Tibial artery (tissue), 4 donors: Measurements from ENCODE around the gene PAX8.
A peak's percentile ranks its signal among the peaks of the same experiment; 100 is the strongest.

Experiments
- DNase-seq, 2 donors: peaks; one replicate each; pipeline ENCODE4 v3.0.0-alpha.2; 2019
- H3K27ac ChIP-seq, 2 donors: fragments of 200-600 bp; sonication (generic) in 1 of 2; 1 replicate in 1 of 2; 2 replicates in 1 of 2; pipeline ENCODE4 v1.5.1; 2018 to 2019; ENCODE audit warnings: mild to moderate bottlenecking in 1 of 2
- H3K27me3 ChIP-seq, 2 donors: fragments of 200-600 bp; sonication (generic) in 1 of 2; one replicate each; pipeline versions ENCODE4 v1.5.1 to v1.6.0; 2016 to 2019
- H3K36me3 ChIP-seq, 3 donors: fragments of 200-600 bp; sonication (generic) in 2 of 3; one replicate each; pipeline ENCODE4 v1.5.1; 2016 to 2019; ENCODE audit warnings: mild to moderate bottlenecking in 2 of 3
- H3K4me1 ChIP-seq, 4 donors: fragments of 200-600 bp; sonication (generic) in 2 of 4; 1 replicate in 3 of 4; 2 replicates in 1 of 4; pipeline ENCODE4 v1.5.1; 2016 to 2019
- H3K4me3 ChIP-seq, 2 donors: fragments of 200-600 bp; sonication (generic) in 1 of 2; 1 replicate in 1 of 2; 2 replicates in 1 of 2; pipeline ENCODE4 v1.5.1; 2018 to 2019; ENCODE audit warnings: mild to moderate bottlenecking in 2 of 2
- H3K9me3 ChIP-seq, 3 donors: fragments of 200-600 bp; sonication (generic) in 1 of 3; one replicate each; pipeline ENCODE4 v1.5.1; 2016 to 2019
- intact Hi-C: fragments of 100-400 bp; cut with DNase I; formaldehyde crosslinking; loops from one replicate; pipeline ENCODE4 v1.15.0; 2023; ENCODE audit warnings: low total_unique reads
- TF ChIP-seq, protein P1 (sequence below), 2 experiments: fragments of 200-600 bp in 1 of 2; fragments of 450-650 bp in 1 of 2; IDR thresholded peaks; one replicate each; pipeline ENCODE4 v1.5.1; 2017 to 2019; ENCODE audit warnings: antibody characterized with exemption in 2 of 2, mild to moderate bottlenecking in 1 of 2, moderate library complexity in 1 of 2

PAX8 gene

DNA sequence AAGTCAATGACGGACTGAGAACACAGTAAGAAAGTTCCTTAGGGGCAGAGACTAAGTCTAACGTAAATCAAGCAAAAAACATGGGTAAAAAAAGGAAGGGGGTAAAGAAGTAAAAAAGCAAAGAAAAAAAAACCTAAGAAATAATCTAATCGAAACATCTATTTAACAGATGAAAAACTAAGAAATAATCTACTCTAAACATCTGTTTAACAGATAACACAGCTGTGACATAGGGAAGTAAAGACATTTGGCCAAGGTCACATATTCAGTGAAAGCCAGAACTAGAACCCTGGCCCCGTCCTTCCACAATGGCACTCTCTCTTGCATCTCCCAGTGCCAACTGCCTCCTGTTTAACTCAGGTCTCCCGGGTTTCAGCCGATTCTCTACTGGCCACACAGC, 56.9 kb downstream of the PAX8 start:
- Histone ChIP-seq H3K4me3 (no peak overlapping the region), H3K36me3 (no peaks in the 10 kb centered on the region), H3K27me3 (no peaks in the 10 kb centered on the region), H3K27ac (no peak overlapping the region), H3K9me3 (no peaks in the 10 kb centered on the region), H3K4me1 (peaks cover 0 to 17% (median 0%) of the 10 kb centered on the region in 4 donors)
- intact Hi-C loops = no loop called here
- TF ChIP-seq, protein P1, sequence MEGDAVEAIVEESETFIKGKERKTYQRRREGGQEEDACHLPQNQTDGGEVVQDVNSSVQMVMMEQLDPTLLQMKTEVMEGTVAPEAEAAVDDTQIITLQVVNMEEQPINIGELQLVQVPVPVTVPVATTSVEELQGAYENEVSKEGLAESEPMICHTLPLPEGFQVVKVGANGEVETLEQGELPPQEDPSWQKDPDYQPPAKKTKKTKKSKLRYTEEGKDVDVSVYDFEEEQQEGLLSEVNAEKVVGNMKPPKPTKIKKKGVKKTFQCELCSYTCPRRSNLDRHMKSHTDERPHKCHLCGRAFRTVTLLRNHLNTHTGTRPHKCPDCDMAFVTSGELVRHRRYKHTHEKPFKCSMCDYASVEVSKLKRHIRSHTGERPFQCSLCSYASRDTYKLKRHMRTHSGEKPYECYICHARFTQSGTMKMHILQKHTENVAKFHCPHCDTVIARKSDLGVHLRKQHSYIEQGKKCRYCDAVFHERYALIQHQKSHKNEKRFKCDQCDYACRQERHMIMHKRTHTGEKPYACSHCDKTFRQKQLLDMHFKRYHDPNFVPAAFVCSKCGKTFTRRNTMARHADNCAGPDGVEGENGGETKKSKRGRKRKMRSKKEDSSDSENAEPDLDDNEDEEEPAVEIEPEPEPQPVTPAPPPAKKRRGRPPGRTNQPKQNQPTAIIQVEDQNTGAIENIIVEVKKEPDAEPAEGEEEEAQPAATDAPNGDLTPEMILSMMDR (IDR thresholded peaks at IDR 0.05) = no peak
- peak in 1 of 2 donors; percentile 21 for DNase-seq

GRCh38 chr2:113220970-113221708, 57.6 kb downstream of the PAX8 start:
- TF ChIP-seq, protein P1 (IDR thresholded peaks at IDR 0.05) = no peak
- no peaks in the 10 kb centered on the region for H3K9me3 ChIP-seq
- peak in 1 of 2 donors; percentile 3 for DNase-seq
- H3K27ac ChIP-seq = no peak overlapping the region
- no peaks in the 10 kb centered on the region for H3K27me3 ChIP-seq
- H3K4me1 ChIP-seq = peaks cover 0 to 17% (median 0%) of the 10 kb centered on the region in 4 donors
- H3K4me3 ChIP-seq = no peak overlapping the region
- H3K36me3 ChIP-seq = no peaks in the 10 kb centered on the region
- intact Hi-C loops = no loop called here

- intact Hi-C loops = no loop called here
- Histone ChIP-seq H3K4me3 (no peak overlapping the region), H3K36me3 (no peaks in the 10 kb centered on the region), H3K27me3 (no peaks in the 10 kb centered on the region), H3K27ac (no peak overlapping the region), H3K9me3 (no peaks in the 10 kb centered on the region), H3K4me1 (peaks cover 0 to 17% (median 0%) of the 10 kb centered on the region in 4 donors)
- peak; percentile 69 to 73 for DNase-seq
- TF ChIP-seq, protein P1 (IDR thresholded peaks at IDR 0.05) = no peak
These were observed 58.7 kb downstream of the PAX8 start for GRCh38 chr2:113219889-113220641.

GRCh38 chr2:113219525-113219888, 59.2 kb downstream of the PAX8 start:
- TF ChIP-seq, protein P1 (IDR thresholded peaks at IDR 0.05) = no peak
- Histone ChIP-seq H3K36me3 (no peaks in the 10 kb centered on the region), H3K27me3 (no peaks in the 10 kb centered on the region), H3K9me3 (no peaks in the 10 kb centered on the region), H3K27ac (no peak overlapping the region), H3K4me1 (peaks cover 0 to 17% (median 0%) of the 10 kb centered on the region in 4 donors), H3K4me3 (no peak overlapping the region)
- intact Hi-C loops = no loop called here
- DNase-seq = peak in 1 of 2 donors; percentile 44

DNA sequence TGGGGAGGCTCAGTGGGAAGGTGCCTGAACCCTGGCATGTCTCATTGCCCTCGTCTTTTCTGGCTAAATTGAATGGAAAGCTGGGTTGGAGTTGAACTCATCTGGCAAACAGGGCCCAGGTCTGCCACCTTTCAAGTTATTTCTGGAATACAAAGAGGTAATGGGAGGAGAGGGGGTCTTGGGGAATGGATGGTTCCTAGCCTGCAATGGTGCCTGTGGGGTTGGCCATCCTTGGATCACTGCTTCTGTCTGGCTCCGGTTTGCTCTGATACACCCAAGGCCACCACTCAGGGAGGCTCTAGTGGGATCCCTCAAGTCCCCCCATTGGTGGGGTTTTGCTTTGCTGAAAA, 59.7 kb downstream of the PAX8 start:
- Histone ChIP-seq H3K9me3 (no peaks in the 10 kb centered on the region), H3K27me3 (no peaks in the 10 kb centered on the region), H3K36me3 (no peaks in the 10 kb centered on the region), H3K4me3 (no peak overlapping the region), H3K27ac (no peak overlapping the region), H3K4me1 (peaks cover 0 to 17% (median 0%) of the 10 kb centered on the region in 4 donors)
- intact Hi-C loops = no loop called here
- TF ChIP-seq, protein P1 (IDR thresholded peaks at IDR 0.05) = no peak
- DNase-seq = peak in 1 of 2 donors; percentile 43
